ENCODE data around the gene RGS14.

Gene RGS14

DNA sequence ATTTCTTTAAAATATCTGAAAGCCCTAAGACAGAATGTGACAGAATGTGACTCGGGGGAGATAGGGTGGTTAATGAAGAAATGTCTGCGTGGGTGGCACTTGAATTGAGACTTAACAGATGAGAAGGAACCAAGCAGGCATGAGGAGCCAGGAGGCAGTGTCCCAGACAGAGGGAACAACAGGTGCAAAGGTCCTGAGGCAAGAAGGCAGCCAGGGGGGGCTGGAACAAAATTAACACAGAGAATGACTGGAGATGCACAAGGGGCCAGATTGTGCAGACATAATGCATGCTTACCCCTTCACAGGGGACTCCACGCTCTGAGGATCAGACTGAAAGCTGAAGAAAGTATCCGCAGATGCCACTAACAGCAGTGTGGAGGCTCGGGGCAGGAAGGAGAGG, 8.0 kb upstream of the RGS14 start:
- H3K27ac ChIP-seq (ENCODE audit: low read length): no peak overlapping the region
- no peaks in the 10 kb centered on the region for H3K27me3 ChIP-seq (ENCODE audit: control insufficient read depth, insufficient read depth, low read length)
- H3K4me3 ChIP-seq (ENCODE audit: low read length): no peak overlapping the region
- no CpG with 5 or more reads among the region's 5 CpGs for WGBS (ENCODE audit: insufficient coverage, insufficient read length)
- no peaks in the 10 kb centered on the region; the same call in 1 of the 2 replicates for H3K36me3 ChIP-seq (ENCODE audit: control insufficient read depth, insufficient read depth, low read length)
- peaks cover 2% of the 10 kb centered on the region; the same call in 1 of the 2 replicates for H3K4me1 ChIP-seq (ENCODE audit: control insufficient read depth, insufficient read depth, low read length)
- no peaks in the 10 kb centered on the region for H3K9me3 ChIP-seq (ENCODE audit: control insufficient read depth, insufficient read depth, low read length)
- DNase-seq (ENCODE audit: low read depth, low spot score): no peak

DNA sequence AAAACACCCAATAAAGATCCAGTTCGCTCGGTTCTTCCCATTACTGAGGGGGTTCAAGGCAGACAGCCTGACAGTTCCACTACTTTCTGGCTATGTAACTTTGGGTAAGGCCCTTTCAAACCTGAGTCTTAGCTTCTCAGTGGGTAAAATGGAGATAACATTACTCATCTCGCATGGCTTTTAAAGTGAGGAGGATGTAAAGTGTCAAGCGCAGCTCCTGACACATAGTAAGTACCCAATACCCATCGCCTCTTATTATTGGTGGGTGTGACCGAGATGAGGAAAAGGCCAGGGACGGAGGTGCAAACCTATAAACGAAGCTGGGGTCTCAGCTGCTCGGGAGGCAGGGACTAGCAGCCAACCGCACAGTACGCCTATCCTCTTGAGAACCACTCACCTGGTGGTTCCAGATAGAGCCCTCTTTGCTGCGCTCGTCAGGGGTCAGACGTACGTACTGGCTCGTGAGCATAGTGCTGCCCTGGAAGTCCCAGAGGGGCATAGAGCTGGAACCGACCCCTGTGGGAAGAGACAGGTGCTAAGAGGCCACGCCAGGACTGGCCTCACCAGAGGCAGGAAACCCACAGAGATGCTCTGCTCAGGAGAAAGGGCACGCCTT, 6.8 kb upstream of the RGS14 start:
- Histone ChIP-seq H3K9me3 (ENCODE audit: control insufficient read depth, insufficient read depth, low read length) (no peaks in the 10 kb centered on the region), H3K36me3 (ENCODE audit: control insufficient read depth, insufficient read depth, low read length) (no peaks in the 10 kb centered on the region; the same call in 1 of the 2 replicates), H3K4me1 (ENCODE audit: control insufficient read depth, insufficient read depth, low read length) (peaks cover 2% of the 10 kb centered on the region; the same call in 1 of the 2 replicates), H3K27me3 (ENCODE audit: control insufficient read depth, insufficient read depth, low read length) (no peaks in the 10 kb centered on the region), H3K27ac (ENCODE audit: low read length) (no peak overlapping the region), H3K4me3 (ENCODE audit: low read length) (peak overlapping the region; percentile 93)
- no CpG with 5 or more reads among the region's 19 CpGs for WGBS (ENCODE audit: insufficient coverage, insufficient read length)
- no peak for DNase-seq (ENCODE audit: low read depth, low spot score)

DNA sequence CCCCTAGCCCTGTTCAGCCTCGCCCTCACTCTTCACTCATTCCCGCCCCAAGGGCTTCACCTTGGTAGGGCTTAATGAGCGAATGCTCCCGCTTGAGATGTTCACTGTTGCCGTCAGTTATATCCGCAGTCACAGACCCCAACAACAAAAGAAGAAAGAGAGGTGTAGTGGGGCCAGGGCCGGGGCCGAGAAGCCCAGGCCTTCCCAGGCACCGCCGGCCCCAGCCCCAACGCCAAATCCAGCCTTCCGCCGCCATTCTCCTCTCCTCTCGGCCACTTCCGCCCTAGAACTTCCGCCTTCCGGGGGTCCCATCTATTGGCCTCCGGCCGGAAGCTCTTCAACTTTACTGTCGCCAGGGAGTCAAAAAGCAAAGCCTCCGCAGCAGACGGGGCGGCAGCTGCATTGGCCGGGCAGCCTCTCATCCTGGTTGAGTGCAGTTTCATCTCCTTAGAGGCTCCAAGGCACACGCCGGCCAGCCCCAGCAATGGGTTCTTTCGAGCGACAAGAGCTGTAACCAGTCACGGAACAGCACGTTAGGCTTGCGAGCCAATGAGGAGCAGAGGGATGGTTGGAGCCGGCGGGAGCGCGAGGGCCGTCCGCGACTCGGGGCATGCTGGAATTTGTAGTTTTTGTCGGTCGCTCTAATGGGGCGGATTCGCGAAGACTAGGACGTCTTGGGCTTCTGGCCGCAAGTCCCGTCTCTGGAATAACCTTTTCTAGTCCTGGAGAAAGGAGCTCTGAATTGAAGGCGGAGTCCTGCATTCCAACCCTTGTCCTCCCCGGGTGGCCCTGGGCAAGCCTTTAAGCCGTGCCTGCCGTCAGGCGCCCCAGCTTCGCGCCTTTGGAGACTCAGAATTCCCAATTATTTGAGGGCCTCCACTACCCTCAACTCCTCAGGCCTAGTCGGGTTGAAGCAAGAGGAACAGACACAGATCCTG, 6.1 kb upstream of the RGS14 start, which contains the start of gene LMAN2:
Gene LMAN2, minus strand, starts transcription at position 277 of the 938 bp plus-strand sequence. Its CDS starts 21 bp downstream, at position 256.
- peaks cover 2% of the 10 kb centered on the region; the same call in 1 of the 2 replicates for H3K4me1 ChIP-seq (ENCODE audit: control insufficient read depth, insufficient read depth, low read length)
- no CpG with 5 or more reads among the region's 55 CpGs for WGBS (ENCODE audit: insufficient coverage, insufficient read length)

DNA sequence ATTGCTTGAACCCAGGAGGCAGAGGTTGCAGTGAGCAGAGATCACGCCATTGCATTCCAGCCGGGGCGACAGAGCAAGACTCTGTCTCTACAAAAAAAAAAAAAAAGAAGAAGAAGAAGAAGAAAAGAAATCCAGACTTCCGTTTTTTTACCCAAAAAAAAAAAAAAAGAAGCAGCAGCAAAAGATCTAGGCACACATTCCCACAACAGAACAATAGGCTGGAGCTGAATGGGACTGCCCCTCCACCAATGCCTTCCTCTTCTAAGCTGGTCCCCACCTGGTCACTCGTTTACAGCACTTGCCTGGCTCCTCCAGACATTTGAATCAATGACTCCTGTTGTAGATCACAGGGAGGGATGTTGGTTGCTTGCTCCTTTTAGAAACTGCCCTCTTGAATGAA, 4.6 kb upstream of the RGS14 start:
- Histone ChIP-seq H3K36me3 (ENCODE audit: control insufficient read depth, insufficient read depth, low read length) (no peaks in the 10 kb centered on the region; the same call in 1 of the 2 replicates), H3K27ac (ENCODE audit: low read length) (no peak overlapping the region), H3K9me3 (ENCODE audit: control insufficient read depth, insufficient read depth, low read length) (no peaks in the 10 kb centered on the region), H3K4me1 (ENCODE audit: control insufficient read depth, insufficient read depth, low read length) (peaks cover 2% of the 10 kb centered on the region; the same call in 1 of the 2 replicates), H3K27me3 (ENCODE audit: control insufficient read depth, insufficient read depth, low read length) (no peaks in the 10 kb centered on the region), H3K4me3 (ENCODE audit: low read length) (no peak overlapping the region)
- whole genome bisulfite sequencing (ENCODE audit: insufficient coverage, insufficient read length): no CpG with 5 or more reads among the region's 5 CpGs
- no peak for DNase-seq (ENCODE audit: low read depth, low spot score)

More for the DNA sequence above, 6.1 kb upstream of the RGS14 start, which contains the start of gene LMAN2:
- Histone ChIP-seq H3K36me3 (ENCODE audit: control insufficient read depth, insufficient read depth, low read length) (no peaks in the 10 kb centered on the region; the same call in 1 of the 2 replicates), H3K27ac (ENCODE audit: low read length) (no peak within 1 kb of the TSS), H3K9me3 (ENCODE audit: control insufficient read depth, insufficient read depth, low read length) (no peaks in the 10 kb centered on the region), H3K27me3 (ENCODE audit: control insufficient read depth, insufficient read depth, low read length) (no peaks in the 10 kb centered on the region), H3K4me3 (ENCODE audit: low read length) (peak within 1 kb of the TSS; percentile 93)
- DNase-seq (ENCODE audit: low read depth, low spot score): peak; percentile 84

DNA sequence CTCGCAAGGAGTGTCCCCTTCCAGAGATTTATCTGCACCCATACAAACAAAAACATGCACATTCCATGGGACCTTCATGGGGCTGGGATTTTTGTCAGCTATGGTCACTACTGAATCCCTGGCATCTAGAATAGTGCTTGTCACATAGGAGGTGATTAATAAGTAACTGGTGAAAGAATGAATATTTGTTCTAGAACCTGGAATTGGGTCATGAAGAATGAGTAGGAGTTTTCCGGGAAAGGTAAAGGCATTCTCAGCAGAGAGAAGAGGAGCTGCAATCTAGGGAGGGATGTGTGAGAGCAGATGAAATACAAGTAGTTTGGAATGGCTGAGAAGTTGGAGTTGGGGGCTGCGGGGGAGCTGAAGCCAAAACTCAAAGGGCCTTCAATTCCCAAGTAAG, 3.5 kb upstream of the RGS14 start:
- Histone ChIP-seq H3K27ac (ENCODE audit: low read length) (no peak overlapping the region), H3K9me3 (ENCODE audit: control insufficient read depth, insufficient read depth, low read length) (no peaks in the 10 kb centered on the region), H3K4me3 (ENCODE audit: low read length) (no peak overlapping the region), H3K27me3 (ENCODE audit: control insufficient read depth, insufficient read depth, low read length) (no peaks in the 10 kb centered on the region), H3K36me3 (ENCODE audit: control insufficient read depth, insufficient read depth, low read length) (no peaks in the 10 kb centered on the region; the same call in 1 of the 2 replicates), H3K4me1 (ENCODE audit: control insufficient read depth, insufficient read depth, low read length) (peaks cover 2% of the 10 kb centered on the region; the same call in 1 of the 2 replicates)
- no peak for DNase-seq (ENCODE audit: low read depth, low spot score)
- WGBS (ENCODE audit: insufficient coverage, insufficient read length): no CpG with 5 or more reads among the region's 3 CpGs

DNA sequence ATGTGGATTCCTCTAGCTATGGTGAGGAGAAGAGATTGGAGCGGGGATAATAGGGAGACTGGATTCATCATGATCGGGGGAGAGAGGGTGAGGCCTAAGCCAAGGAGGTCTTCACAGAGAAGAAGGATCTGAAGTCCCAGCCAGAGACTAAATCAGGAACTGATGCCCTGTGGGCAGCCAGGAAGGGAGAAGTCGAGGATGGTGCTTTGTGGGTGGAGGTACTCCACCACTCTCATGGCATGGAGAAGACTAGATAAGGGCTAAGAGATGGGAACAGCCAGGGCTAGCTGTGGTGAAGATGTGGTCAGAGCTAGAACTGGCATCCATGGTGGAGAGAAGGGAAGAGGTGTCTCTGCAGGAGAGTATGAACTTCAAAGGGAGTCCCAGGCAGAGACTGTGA, 3.0 kb upstream of the RGS14 start:
- no peak overlapping the region for H3K27ac ChIP-seq (ENCODE audit: low read length)
- DNase-seq (ENCODE audit: low read depth, low spot score): no peak
- no CpG with 5 or more reads among the region's 3 CpGs for WGBS (ENCODE audit: insufficient coverage, insufficient read length)

DNA sequence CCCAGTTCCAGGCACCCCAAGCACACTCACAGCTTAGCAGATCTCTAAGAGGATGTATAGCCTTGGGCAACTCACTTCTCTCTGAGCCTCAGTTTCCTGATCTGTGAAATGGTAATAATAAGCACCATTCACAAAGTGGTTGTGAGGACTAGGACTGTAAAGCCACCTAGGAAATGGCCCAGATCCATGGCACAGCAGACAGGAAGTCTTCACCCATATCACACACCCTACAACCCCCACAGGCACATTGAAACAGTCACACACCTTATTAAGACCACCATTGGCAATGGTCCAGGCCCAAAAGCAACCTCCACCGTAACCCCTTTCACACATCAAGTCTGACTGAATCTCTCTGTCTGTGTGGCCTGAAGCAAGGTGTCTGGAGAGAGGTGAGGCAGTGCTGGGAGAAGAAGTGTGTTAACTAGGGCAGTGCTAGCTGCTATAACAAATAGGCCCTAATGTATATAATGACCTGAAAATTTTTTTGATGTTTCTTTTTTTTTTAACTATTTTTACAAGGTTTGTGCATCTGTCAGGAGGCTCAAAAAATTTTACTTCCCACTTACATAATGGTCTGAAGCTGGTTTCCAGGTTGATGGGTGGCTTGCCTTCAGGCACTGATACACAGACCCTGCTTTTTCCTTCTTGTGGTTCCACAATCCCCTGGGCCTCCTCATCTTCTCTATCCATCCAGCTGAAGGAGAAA, 2.4 kb upstream of the RGS14 start:
- Histone ChIP-seq H3K36me3 (ENCODE audit: control insufficient read depth, insufficient read depth, low read length) (no peaks in the 10 kb centered on the region), H3K27me3 (ENCODE audit: control insufficient read depth, insufficient read depth, low read length) (no peaks in the 10 kb centered on the region), H3K4me1 (ENCODE audit: control insufficient read depth, insufficient read depth, low read length) (no peaks in the 10 kb centered on the region), H3K4me3 (ENCODE audit: low read length) (no peak overlapping the region), H3K27ac (ENCODE audit: low read length) (no peak overlapping the region), H3K9me3 (ENCODE audit: control insufficient read depth, insufficient read depth, low read length) (no peaks in the 10 kb centered on the region)
- WGBS (ENCODE audit: insufficient coverage, insufficient read length): no CpG with 5 or more reads among the region's 1 CpG
- DNase-seq (ENCODE audit: low read depth, low spot score): no peak

More for the DNA sequence above, 3.0 kb upstream of the RGS14 start:
- no peaks in the 10 kb centered on the region for H3K9me3 ChIP-seq (ENCODE audit: control insufficient read depth, insufficient read depth, low read length)
- H3K4me3 ChIP-seq (ENCODE audit: low read length): no peak overlapping the region
- H3K36me3 ChIP-seq (ENCODE audit: control insufficient read depth, insufficient read depth, low read length): no peaks in the 10 kb centered on the region; the same call in 1 of the 2 replicates
- H3K4me1 ChIP-seq (ENCODE audit: control insufficient read depth, insufficient read depth, low read length): peaks cover 2% of the 10 kb centered on the region; the same call in 1 of the 2 replicates
- H3K27me3 ChIP-seq (ENCODE audit: control insufficient read depth, insufficient read depth, low read length): no peaks in the 10 kb centered on the region

DNA sequence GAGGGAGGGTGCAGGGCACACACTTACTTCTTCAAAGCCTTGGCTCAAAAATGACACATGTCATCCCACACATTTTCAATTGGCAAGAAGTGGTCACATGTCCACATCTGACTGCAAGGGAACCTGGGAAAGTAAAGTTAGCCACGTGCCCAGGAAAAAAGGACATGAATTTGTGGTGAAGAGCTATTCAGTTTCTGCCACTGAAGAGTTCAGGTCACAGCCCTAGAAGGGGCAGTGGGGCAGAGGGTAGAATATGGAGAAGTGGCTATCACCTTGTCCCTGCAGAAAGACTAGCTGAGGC, 1.9 kb upstream of the RGS14 start:
- no peak overlapping the region for H3K27ac ChIP-seq (ENCODE audit: low read length)
- no peaks in the 10 kb centered on the region for H3K27me3 ChIP-seq (ENCODE audit: control insufficient read depth, insufficient read depth, low read length)
- H3K4me3 ChIP-seq (ENCODE audit: low read length): no peak overlapping the region
- H3K4me1 ChIP-seq (ENCODE audit: control insufficient read depth, insufficient read depth, low read length): no peaks in the 10 kb centered on the region
- DNase-seq (ENCODE audit: low read depth, low spot score): no peak
- no peaks in the 10 kb centered on the region for H3K36me3 ChIP-seq (ENCODE audit: control insufficient read depth, insufficient read depth, low read length)
- no peaks in the 10 kb centered on the region for H3K9me3 ChIP-seq (ENCODE audit: control insufficient read depth, insufficient read depth, low read length)
- no CpG with 5 or more reads among the region's 1 CpG for WGBS (ENCODE audit: insufficient coverage, insufficient read length)

DNA sequence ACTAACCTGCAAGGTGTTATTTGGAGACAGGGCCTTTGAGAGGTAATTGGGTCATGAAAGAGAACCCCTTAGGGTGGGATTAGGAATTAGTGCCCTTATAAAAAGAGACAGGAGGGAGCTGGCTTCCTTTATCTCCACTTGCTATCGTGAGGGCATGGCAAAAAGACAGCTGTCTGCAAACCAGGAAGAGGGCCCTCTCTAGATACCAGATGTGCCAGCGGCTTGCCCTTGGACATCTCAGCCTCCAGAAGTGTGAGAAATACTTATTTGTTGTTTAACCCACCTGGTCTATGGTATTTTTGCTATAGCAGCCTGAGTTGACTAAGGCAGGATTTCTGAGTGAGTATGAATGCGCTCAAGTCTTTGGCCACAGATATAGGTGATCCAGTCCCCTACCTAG, 978 bp upstream of the RGS14 start:
- no CpG with 5 or more reads among the region's 3 CpGs for WGBS (ENCODE audit: insufficient coverage, insufficient read length)
- Histone ChIP-seq H3K27ac (ENCODE audit: low read length) (no peak overlapping the region), H3K4me3 (ENCODE audit: low read length) (no peak overlapping the region), H3K27me3 (ENCODE audit: control insufficient read depth, insufficient read depth, low read length) (no peaks in the 10 kb centered on the region), H3K36me3 (ENCODE audit: control insufficient read depth, insufficient read depth, low read length) (no peaks in the 10 kb centered on the region), H3K9me3 (ENCODE audit: control insufficient read depth, insufficient read depth, low read length) (no peaks in the 10 kb centered on the region), H3K4me1 (ENCODE audit: control insufficient read depth, insufficient read depth, low read length) (no peaks in the 10 kb centered on the region)
- no peak for DNase-seq (ENCODE audit: low read depth, low spot score)

DNA sequence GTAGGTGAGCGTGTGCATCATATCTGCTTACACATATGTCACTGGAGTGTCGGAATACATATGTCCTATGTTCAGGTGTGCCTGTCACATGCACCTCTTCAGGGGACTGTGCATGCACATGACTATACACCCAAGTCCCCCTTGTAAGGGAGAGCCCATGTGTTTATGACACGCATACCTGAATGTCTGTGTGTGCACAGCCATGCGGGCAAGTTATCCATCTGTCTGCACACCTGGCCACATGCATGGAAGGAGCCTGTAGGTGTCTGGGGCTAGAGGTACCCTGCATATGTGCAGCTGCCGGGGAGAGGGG, 622 bp upstream of the RGS14 start:
- 0 out of 2 replicates have a peak, but pooled peaks cover under 1% of the 10 kb centered on the region for H3K4me1 ChIP-seq (ENCODE audit: control insufficient read depth, insufficient read depth, low read length)
- H3K4me3 ChIP-seq (ENCODE audit: low read length): no peak overlapping the region
- WGBS (ENCODE audit: insufficient coverage, insufficient read length): no CpG with 5 or more reads among the region's 5 CpGs
- no peak overlapping the region for H3K27ac ChIP-seq (ENCODE audit: low read length)
- no peaks in the 10 kb centered on the region for H3K36me3 ChIP-seq (ENCODE audit: control insufficient read depth, insufficient read depth, low read length)
- no peaks in the 10 kb centered on the region for H3K27me3 ChIP-seq (ENCODE audit: control insufficient read depth, insufficient read depth, low read length)
- H3K9me3 ChIP-seq (ENCODE audit: control insufficient read depth, insufficient read depth, low read length): no peaks in the 10 kb centered on the region
- DNase-seq (ENCODE audit: low read depth, low spot score): no peak

Data from iPS DF 6.9 (cell line).